Measurements from ENCODE around the gene PASK. TPM values are rescaled to one million over a fixed set of nuclear protein-coding genes. Genes with fewer than 3 reads are reported as not detected.
A peak's percentile ranks its signal among the peaks of the same experiment; 100 is the strongest.

Gene PASK
- total RNA-seq (2014; rRNA removed; shearing (Covaris generic)) (26.8 and 72.9 TPM in 2 replicates), total RNA-seq (2022) (73.5 and 84.3 TPM in 2 replicates), Bru-seq, nascent RNA (percentile 58 among the genes with signal in this experiment), BruChase-seq, experiment 1, labeled RNA remaining after a 6-hour chase (percentile 69 among the genes with signal in this experiment), BruChase-seq, experiment 2, labeled RNA remaining after a 2-hour chase (percentile 73 among the genes with signal in this experiment)
- long read RNA-seq, full-length matches to known transcripts: 22 of 57 reads
- long read RNA-seq, partial matches to known transcripts: 15 of 57 reads
- long read RNA-seq, other reads (novel, unspliced or antisense): 20 of 57 reads

DNA sequence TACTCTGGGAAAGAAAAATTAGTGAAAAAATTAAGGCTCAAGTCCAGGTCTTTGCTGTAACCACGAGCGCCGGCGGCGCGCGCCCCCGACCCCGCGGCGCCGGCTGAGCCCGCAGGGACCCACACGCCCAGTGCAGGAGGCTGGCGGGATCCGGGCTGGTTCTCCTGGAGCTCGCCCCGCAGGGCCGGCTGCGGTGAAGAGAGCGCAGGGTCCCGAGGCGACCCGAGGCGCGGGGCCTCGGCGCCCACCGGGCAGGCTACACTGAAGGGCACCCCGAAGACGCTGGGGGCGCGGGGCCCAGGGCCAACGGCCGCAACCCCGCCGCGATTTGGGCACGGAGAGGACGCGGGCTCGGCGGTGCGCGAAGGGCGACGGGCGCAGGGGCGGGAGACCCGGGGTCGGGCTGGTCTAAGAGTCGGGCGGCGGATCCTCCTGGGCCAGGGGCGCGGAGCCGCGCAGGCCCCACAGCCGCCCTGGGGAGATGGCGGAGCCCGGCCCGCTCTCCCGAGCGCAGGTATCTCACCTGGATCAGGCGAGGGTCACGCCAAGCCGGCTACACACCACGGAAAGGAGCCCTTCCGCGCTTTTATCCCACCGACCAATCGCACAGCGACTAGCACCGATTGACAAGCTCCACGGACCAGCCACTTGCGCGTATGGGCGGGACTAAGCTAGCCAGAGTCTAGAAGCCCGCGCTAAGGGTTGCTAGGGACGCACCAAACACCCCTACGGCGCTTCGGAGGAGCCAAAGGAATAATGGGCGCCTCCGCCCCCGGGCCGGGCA, at the start of gene PASK:
Gene PASK, minus strand, starts transcription at position 582 of the 784 bp plus-strand sequence. CDS start 6,440 bp downstream, outside the sequence.
- ChIA-PET CTCF (ENCODE audit: unreplicated experiment) (no interaction called here), POLR2A (interaction anchor here (1.0 kb wide), 1 partner anchor 48 kb away, joined by 4 read pairs; no protein-coding TSS in a partner anchor)
- DNase-seq (ENCODE audit: low spot score): peak; percentile 96
- peak within 1 kb of the TSS; percentile 86 for H2AFZ ChIP-seq (ENCODE audit: low read length)
- H3K79me2 ChIP-seq (ENCODE audit: insufficient read depth, low read depth, low read length): peaks cover 40% of the 10 kb centered on the region; the same call in 1 of the 2 replicates
- H3K4me3 ChIP-seq (ENCODE audit: low read depth, low read length, poor library complexity, severe bottlenecking): peak within 1 kb of the TSS; percentile 94
- H3K36me3 ChIP-seq (ENCODE audit: insufficient read depth, low read length): peaks cover 16% of the 10 kb centered on the region
- no peaks in the 10 kb centered on the region for H3K9me2 ChIP-seq (ENCODE audit: insufficient read depth, low read length)
- no TSS peak for BruUV-seq (replicated peaks)
- no peaks in the 10 kb centered on the region for H3K9me3 ChIP-seq (ENCODE audit: low read length)
- intact Hi-C loops (cut with micrococcal nuclease; ENCODE audit: unreplicated experiment): loop anchor here (10.0 kb wide), 1 partner anchor 736 kb away; no protein-coding TSS in a partner anchor
- H3K4me2 ChIP-seq (ENCODE audit: low read length): peak within 1 kb of the TSS; percentile 95
- peaks cover 16% of the 10 kb centered on the region for H4K20me1 ChIP-seq (ENCODE audit: insufficient read depth, low read length)
- peak within 1 kb of the TSS; percentile 35 for H3K27ac ChIP-seq (ENCODE audit: low read depth, low read length, poor library complexity, severe bottlenecking)
- peaks cover 37% of the 10 kb centered on the region for H3K4me1 ChIP-seq (ENCODE audit: insufficient read depth, low read length, poor library complexity, severe bottlenecking)
- TF ChIP-seq CTCF (conservative IDR thresholded peaks at IDR 0.05; ENCODE audit: low read length) (no peak), EZH2phosphoT487 (IDR thresholded peaks at IDR 0.05; ENCODE audit: borderline replicate concordance, low read depth, low read length) (no peak)

GRCh38 chr2:241198381-241199279, 49.4 kb upstream of the PASK start:
- no peaks in the 10 kb centered on the region for H3K9me3 ChIP-seq (ENCODE audit: low read length)
- CTCF ChIA-PET (ENCODE audit: unreplicated experiment): interaction anchor here (1.0 kb wide), 1 partner anchor 9 kb away, joined by 5 read pairs; no protein-coding TSS in a partner anchor
- no peaks in the 10 kb centered on the region for H3K9me2 ChIP-seq (ENCODE audit: insufficient read depth, low read length)
- H3K4me1 ChIP-seq (ENCODE audit: insufficient read depth, low read length, poor library complexity, severe bottlenecking): no peaks in the 10 kb centered on the region
- no peak overlapping the region for H2AFZ ChIP-seq (ENCODE audit: low read length)
- BruUV-seq (replicated peaks): no TSS peak
- no peak for TF ChIP-seq EZH2phosphoT487 (IDR thresholded peaks at IDR 0.05; ENCODE audit: borderline replicate concordance, low read depth, low read length)
- TF ChIP-seq CTCF (conservative IDR thresholded peaks at IDR 0.05; ENCODE audit: low read length): no peak
- POLR2A ChIA-PET: no interaction called here
- H3K36me3 ChIP-seq (ENCODE audit: insufficient read depth, low read length): no peaks in the 10 kb centered on the region
- no peak overlapping the region for H3K4me3 ChIP-seq (ENCODE audit: low read depth, low read length, poor library complexity, severe bottlenecking)
- intact Hi-C loops (cut with micrococcal nuclease; ENCODE audit: unreplicated experiment): no loop called here
- H3K4me2 ChIP-seq (ENCODE audit: low read length): no peak overlapping the region
- no peaks in the 10 kb centered on the region for H3K79me2 ChIP-seq (ENCODE audit: insufficient read depth, low read depth, low read length)
- DNase-seq (ENCODE audit: low spot score): no peak
- H3K27ac ChIP-seq (ENCODE audit: low read depth, low read length, poor library complexity, severe bottlenecking): no peak overlapping the region
- no peaks in the 10 kb centered on the region for H4K20me1 ChIP-seq (ENCODE audit: insufficient read depth, low read length)
